GM10248 (cell line): ENCODE data around the gene ETS1.

Source experiments
- CTCF ChIA-PET: fragments of 300-600 bp; sonication (Branson Sonifier 250); formaldehyde crosslinking; extraction: SDS; loops from one replicate; lab custom pipeline; 2021; ENCODE audit warnings: antibody characterized with exemption; lab: Yijun Ruan, JAX
- POLR2A ChIA-PET: fragments of 350-650 bp; sonication (Branson Sonifier 250); formaldehyde crosslinking; extraction: SDS; loops from one replicate; lab custom pipeline; 2020; ENCODE audit warnings: antibody characterized with exemption; lab: Yijun Ruan, JAX
- DNase-seq: peaks from one replicate; pipeline ENCODE4 v3.0.0; 2012; ENCODE audit errors: extremely low spot score
- TF ChIP-seq, protein P1 (sequence below): IDR thresholded peaks from 2 replicates; pipeline ENCODE4 v1.5.1; 2012; ENCODE audit warnings: mild to moderate bottlenecking, low read depth; ENCODE audit errors: extremely low read depth, missing control alignments, control extremely low read depth

Gene ETS1

DNA sequence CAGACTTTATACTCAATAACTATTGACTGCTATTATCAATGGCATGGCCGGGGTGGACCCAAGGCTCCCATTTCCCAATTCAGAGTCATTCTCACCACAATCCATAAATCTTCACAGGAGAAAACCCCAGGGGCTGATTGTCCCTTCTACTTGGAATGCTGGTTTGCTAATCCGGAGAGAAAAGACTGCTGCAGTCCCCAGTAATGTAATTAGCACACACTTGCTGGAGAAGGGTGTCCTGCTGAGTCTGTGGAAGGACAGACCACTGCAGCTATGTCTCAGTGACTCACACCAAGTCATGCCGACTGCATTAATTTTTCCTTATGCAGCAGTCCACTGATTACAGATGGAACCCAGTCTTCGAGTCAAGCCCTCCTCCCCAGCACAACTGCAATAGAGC is 5.9 kb upstream of the ETS1 start:
- DNase-seq: no peak
- ChIA-PET CTCF (interaction anchor here (3.4 kb wide), 1 partner anchor 10 kb away, joined by 19 read pairs; no protein-coding TSS in a partner anchor), POLR2A (no interaction called here)
- TF ChIP-seq, protein P1, sequence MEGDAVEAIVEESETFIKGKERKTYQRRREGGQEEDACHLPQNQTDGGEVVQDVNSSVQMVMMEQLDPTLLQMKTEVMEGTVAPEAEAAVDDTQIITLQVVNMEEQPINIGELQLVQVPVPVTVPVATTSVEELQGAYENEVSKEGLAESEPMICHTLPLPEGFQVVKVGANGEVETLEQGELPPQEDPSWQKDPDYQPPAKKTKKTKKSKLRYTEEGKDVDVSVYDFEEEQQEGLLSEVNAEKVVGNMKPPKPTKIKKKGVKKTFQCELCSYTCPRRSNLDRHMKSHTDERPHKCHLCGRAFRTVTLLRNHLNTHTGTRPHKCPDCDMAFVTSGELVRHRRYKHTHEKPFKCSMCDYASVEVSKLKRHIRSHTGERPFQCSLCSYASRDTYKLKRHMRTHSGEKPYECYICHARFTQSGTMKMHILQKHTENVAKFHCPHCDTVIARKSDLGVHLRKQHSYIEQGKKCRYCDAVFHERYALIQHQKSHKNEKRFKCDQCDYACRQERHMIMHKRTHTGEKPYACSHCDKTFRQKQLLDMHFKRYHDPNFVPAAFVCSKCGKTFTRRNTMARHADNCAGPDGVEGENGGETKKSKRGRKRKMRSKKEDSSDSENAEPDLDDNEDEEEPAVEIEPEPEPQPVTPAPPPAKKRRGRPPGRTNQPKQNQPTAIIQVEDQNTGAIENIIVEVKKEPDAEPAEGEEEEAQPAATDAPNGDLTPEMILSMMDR: no peak

DNA sequence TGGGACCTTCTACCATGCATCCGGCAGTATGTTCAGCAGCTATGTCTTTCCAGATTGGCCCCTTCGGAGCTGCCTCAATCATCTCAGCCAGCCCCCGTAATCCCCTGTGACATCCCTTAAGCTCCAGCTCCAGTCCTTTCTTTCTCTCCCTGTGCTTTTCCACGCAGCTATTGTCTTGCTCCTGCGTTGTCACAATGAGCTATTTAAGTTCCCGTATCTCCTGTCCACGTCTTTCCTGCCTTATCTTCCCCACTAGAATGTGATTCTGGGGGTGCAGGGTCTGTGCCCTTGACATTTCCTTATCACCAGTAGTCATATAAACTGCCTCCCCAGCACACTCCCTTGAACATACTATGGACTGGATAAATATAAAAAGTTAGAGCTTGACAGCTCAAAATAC is 5.1 kb upstream of the ETS1 start:
- TF ChIP-seq, protein P1: no peak
- ChIA-PET POLR2A (no interaction called here), CTCF (interaction anchor here (0.8 to 3.4 kb wide), 4 partner anchors 10 to 38 kb away, joined by 3 to 19 read pairs (median 4); no protein-coding TSS in a partner anchor)
- DNase-seq: no peak

DNA sequence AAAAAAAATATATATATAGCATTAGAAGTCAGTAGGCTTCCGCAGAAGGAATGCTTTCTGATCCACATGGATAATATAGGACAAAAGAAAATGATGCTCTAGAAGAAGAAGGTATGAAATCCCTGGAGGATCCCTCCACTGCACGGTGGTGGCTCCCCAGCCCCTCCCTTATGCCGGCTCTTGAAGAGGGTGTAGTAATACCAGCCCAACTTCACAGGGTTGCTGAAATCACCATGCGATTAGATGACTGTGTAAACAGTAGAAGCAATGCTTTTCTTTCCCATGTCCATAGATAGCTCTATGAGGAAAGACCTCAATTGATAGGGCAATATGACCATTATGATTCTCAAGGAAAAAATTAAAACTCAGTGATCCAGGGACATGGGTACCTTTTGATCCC is 3.2 kb upstream of the ETS1 start:
- TF ChIP-seq, protein P1: no peak
- CTCF ChIA-PET: interaction anchor here (0.9 to 3.4 kb wide), 2 partner anchors 9 to 13 kb away, joined by 3 to 19 read pairs; no protein-coding TSS in a partner anchor
- DNase-seq: no peak
- POLR2A ChIA-PET: no interaction called here

DNA sequence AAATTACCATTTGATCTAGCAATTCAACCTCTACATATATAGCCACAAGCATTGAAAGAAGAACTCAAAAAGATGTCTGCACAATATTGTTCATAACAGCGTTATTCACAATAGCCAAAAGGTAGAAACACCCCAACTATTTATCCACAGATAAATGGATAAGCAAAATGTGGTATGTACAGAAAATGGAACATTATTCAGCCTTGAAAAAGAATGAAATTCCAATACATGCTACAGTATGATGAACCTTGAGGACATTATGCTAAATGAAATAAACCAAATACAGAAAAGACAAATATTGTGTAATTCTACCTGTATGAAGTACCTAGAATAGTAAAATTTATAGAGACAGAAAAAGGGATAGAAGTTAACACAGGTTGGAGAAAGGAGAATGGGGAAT is 2.6 kb upstream of the ETS1 start:
- DNase-seq: no peak
- ChIA-PET CTCF (interaction anchor here (3.4 kb wide), 1 partner anchor 13 kb away, joined by 19 read pairs; no protein-coding TSS in a partner anchor), POLR2A (no interaction called here)
- TF ChIP-seq, protein P1: no peak

DNA sequence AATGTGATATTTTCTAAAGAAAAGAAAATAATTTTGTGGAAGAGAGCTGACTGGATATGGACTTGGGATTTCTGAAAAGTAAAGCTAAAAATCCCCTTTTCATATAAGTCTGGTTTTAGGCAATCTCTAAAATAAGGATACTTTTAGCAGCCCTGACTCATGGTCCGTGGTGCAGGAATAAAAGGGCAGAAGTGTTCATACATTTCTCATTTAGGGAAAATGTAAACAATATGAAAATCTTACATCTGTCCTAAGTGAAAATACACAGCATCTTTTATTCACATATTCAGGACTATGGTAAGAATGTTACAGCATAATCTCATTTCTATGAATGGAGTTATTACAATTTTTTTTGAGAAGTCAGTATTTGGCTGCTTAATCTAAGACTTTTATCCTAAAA is 735 bp upstream of the ETS1 start:
- CTCF ChIA-PET: interaction anchor here (1.2 to 1.8 kb wide), 5 partner anchors 15 to 243 kb away, joined by 3 read pairs; no protein-coding TSS in a partner anchor
- TF ChIP-seq, protein P1: no peak
- POLR2A ChIA-PET: no interaction called here
- no peak for DNase-seq

DNA sequence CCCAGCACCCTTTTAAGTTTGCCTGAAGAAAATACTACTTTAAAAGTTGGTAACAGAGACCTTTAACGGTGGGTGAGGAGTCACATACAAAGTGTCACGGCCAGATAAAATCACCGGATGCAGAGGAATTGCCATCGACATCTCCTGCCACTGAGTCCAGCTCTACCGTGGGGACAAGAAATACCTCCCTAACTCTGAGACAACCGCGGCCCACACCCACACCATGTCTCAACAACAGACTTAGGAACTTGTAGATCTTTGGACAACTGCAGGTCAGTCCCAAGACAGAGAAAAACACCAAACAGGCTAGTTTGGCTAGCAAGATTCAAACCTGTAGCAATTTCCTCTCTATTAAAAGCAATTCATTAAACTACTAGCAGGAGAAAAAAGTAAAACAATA is 669 bp downstream of the ETS1 start:
- TF ChIP-seq, protein P1: no peak
- ChIA-PET CTCF (interaction anchor here (1.7 kb wide), 1 partner anchor 17 kb away, joined by 3 read pairs; no protein-coding TSS in a partner anchor), POLR2A (interaction anchor here (0.7 kb wide), 1 partner anchor 173 kb away, joined by 3 read pairs; no protein-coding TSS in a partner anchor)
- DNase-seq: no peak
